ENCODE data around the gene SPZ1.
"Not testable (repeated sequence)": the region's sequence is repeated elsewhere in the genome, so short reads cannot be mapped to it uniquely, and the experiment has no call there.

Gene SPZ1

GRCh38 chr5:80341016-80341775 is 21.4 kb downstream of the SPZ1 start:
- no peak for DNase-seq

DNA sequence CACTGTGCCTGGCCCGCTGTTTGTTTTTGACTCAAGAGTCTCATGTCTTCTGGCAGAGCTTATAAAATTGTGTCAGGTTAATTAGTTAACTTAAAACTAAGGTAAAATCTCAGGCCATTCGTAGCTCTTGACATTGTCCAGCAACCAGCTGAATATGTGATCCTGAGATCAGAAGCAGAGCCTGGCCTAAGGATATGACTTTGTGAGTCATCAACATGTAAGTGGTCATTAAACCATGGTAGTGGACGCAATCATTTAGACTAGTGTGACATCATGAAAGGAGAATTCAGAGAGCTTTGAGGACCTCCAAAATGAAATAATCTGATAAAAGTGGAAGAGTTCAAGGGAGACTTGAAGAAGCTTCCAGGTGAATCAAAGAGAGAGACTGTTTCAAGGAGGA is 23.3 kb downstream of the SPZ1 start:
- no peak for DNase-seq

DNA sequence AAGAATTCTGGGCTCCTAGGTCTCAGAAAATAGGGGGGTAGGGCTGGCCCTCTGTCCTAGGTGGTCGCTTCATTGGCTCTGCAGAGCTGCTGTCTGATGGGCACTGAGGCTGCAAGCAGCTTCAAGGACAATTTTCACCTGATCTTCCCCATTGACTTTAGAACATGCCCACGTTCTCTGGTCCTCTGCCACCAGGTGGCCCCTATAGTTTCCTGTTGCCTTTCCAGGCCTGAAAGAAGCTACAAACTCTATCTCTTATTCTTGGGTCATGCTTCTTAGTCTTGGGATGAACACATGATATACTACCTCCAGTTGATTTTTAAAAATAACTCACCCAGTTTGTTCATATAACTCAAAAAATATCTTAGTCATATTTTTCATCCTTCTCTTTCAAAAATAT is 26.3 kb downstream of the SPZ1 start:
- peak; percentile 44 to 48 for DNase-seq

DNA sequence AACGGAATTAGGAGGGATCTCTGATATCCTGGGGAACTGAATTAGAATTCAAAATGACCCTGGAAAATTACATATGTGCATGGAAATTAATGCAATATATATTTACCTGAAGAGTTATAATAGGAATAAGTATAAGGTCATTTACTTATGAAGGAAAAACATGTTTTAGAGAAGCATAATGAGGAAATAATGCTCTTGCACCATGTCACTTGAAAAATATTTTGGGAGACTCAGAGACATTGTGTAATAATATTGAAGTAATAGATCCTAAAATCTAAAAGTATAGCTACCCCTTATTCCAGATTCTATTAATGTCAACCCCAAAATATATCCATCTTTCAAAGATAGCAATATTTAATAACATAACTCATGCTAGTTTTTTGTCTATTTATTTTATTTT is 28.4 kb downstream of the SPZ1 start:
- DNase-seq, result no peak

- not testable (repeated sequence) for DNase-seq
Measured at GRCh38 chr5:80351019-80351418, 31.2 kb downstream of the SPZ1 start.

DNA sequence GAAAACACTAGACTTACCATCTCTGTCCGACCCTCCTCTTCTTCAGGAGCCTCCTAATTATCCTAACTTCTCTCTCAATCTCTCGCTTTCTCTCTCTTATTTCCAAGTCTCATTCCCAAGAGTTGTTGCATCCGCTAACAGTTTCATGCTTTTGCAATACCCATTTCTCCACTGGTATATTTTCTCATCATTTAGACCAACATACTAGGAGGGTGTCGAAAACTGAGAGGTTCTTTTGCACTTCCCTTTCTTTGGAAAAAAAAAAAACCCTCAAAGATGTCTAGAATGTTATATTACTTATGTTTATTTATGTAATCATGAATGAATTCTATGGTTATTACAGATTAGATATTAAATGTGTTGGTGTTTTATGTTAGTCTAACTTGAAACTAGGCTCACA is 35.9 kb downstream of the SPZ1 start:
- no peak for DNase-seq

DNA sequence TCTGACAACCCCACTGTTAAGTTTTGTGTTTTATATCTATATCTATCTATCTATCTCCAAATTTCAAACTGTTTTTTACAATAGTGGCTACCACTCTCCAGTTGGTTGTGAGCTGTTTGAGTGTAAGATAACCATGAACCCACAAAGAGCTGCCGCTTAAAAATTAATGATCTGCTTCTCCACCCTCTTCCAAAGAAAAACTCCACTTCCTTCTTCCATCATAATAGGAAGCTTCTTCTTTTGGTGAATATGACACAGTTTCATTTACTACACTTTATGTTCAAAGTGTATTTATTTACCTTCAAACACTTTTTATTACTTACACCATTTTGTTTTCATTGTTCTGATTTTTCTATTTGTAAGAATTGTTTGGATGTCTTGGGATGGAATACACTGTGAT is 37.9 kb downstream of the SPZ1 start:
- DNase-seq, result no peak

- no peak for DNase-seq
Measured at GRCh38 chr5:80360914-80361444, 41.2 kb downstream of the SPZ1 start.

DNA sequence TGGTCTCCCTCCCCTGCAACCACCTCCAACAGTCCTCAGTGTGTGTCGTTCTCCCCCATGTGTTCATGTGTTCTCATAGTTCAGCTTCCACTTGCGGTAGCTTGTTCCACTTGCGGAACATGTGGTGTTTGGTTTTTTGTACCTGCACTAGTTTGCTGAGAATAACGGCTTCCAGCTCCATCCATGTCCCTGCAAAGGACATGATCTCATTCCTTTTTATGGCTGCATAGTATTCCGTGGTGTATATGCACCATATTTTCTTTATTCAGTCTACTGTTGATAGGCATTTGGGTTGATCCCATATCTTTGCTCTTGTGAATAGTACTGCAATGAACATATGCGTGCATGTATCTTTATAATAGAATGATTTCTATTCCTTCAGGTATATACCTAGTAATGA is 45.1 kb downstream of the SPZ1 start:
- no peak for DNase-seq

- no peak for DNase-seq
Measured at GRCh38 chr5:80368661-80369480, 49.1 kb downstream of the SPZ1 start.

DNA sequence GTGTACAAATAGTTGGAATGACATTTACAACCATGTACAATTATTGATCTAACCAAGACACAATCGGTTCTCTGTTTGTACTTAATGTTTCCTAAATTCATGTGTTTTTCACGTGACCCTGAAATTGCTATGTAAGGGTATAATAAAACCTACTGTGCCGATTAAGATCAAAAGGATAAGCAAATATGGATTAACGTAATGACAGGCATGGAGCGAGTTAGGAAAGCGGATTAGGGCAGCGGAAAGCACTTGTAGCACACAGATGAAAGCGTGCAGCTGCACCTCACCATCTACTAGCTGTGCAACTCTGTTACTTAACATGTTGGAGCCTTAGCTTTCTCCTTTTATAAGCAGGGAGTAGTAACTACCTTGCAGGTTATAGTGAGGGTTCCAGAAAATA is 49.7 kb downstream of the SPZ1 start:
- DNase-seq, result no peak

GRCh38 chr5:80370390-80370789 is 50.6 kb downstream of the SPZ1 start:
- no peak for DNase-seq
